ENCODE results near the gene CAMK1D.
"Not testable (repeated sequence)": the region's sequence is repeated elsewhere in the genome, so short reads cannot be mapped to it uniquely, and the experiment has no call there.

The CAMK1D gene

DNA sequence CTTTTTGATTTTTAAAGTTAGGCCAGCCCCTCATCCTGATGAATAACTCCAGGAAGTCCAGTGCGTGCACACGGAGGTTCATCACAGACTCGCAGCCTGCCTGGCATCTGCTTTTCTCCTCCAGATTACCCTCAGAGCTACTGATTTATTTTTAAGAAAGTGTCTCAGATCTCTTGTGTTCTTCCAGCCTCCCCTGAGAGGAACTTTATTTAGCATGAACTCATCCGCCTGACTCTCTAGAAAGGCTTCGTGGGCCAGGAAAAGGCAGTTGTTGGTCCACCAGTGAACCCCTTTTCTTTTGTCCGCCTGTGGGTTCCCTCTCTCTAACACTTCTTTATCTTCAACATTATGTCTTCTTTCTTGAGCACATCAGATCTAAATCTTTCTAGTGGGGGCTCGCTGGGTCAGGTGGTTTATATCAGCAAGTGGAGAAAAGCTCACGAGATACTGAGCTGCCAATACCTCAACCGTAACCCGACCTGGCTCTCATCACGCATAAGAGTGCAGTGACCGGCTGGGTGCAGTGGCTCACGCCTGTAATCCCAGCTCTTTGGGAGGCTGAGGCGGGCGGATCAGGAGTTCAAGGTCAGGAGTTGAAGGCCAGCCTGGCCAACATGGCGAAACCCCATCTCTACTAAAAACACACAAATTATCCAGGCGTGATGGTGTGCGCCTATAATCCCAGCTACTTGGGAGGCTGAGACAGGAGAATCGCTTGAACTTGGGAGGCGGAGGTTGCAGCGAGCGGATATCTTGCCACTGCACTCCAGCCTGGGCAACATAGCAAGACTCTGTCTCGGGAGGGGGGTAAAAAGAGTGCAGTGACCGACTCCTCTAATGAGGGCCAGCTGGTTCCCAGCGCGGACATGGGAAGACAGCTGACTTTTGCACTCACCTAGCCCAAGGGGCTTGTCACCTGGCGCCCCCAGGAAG is 489.9 kb downstream of the CAMK1D start:
- in situ Hi-C loops (cut with HindIII; ENCODE audit: low pct_ligation_motif_present, low pct_unique_long_range_greater_than_20kb, low sequenced_read_pairs), result no loop called here

DNA sequence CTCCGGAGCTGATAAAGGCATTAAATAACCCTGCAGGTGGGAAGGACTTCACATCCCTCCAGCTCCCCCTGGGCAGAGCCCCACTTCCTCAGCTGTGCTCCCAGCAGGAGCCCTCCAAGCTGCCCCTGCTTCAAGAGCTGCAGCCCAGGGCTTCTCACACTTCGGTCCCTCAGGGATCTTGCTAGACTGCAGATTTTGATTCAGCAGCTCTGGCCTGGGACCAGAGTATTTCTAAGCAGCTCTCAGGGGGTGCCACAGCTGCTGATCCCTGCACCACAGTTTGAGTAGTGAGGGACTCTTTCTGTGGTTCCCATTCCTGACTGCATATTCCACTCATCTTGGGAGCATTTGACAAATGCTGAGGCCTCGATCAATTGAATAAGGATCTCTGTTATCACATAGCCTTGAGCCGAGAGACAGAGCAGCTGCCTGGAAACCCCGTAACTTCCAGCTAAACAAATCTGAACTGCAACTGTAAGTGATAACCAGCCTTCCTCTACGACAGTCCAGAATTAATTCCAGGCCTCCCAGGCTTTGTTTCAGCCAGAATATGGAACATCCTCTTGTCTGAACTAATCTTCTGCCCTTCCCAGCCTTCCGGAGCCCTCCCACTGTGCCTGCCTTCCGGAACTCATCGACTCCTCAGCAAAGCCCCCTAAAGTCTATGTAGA is 490.7 kb downstream of the CAMK1D start:
- DNase-seq, result no peak
- in situ Hi-C loops (cut with HindIII; ENCODE audit: low pct_ligation_motif_present, low pct_unique_long_range_greater_than_20kb, low sequenced_read_pairs), result no loop called here

More for the DNA sequence above, 489.9 kb downstream of the CAMK1D start:
- DNase-seq, result no peak

DNA sequence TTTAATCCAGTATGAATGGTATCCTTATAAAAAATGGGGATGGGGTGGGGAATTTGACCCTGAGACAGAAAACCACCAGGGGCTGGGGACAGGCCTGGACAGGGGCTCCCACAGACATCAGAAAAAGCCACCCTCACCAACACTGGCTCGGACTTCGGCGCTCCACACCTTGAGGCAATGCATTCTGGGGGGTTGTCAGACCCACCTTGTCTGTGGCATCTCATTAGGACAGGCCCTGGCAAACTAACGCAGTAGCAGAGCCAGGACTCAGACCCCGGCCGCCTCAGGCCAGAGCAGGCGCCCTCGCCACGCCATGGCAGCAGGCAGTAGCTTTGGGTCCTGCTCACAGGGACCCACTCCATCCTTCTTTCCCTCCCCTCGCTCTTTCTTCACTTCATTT is 492.1 kb downstream of the CAMK1D start:
- in situ Hi-C loops (cut with HindIII; ENCODE audit: low pct_ligation_motif_present, low pct_unique_long_range_greater_than_20kb, low sequenced_read_pairs), result no loop called here
- DNase-seq, result no peak

DNA sequence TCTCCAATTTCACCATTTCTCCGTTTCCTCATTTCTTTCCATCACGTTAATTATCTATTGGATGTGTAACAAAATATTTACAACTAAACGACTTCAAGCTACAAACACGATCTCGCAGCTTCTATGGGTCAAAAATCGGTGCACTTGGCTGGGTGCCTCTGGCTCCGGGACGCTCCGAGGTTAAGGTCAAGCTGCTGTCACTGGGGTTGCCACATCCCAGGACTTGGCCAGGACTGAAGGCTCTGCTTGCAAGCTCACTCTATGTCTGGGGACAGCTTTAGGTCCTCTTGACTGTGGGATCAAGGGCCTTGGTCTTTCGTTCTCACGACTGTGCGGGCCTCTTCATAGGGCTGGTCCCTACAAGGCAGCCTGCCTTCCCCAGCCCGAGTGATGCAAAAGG is 492.5 kb downstream of the CAMK1D start:
- in situ Hi-C loops (cut with HindIII; ENCODE audit: low pct_ligation_motif_present, low pct_unique_long_range_greater_than_20kb, low sequenced_read_pairs), result no loop called here
- no peak for DNase-seq

DNA sequence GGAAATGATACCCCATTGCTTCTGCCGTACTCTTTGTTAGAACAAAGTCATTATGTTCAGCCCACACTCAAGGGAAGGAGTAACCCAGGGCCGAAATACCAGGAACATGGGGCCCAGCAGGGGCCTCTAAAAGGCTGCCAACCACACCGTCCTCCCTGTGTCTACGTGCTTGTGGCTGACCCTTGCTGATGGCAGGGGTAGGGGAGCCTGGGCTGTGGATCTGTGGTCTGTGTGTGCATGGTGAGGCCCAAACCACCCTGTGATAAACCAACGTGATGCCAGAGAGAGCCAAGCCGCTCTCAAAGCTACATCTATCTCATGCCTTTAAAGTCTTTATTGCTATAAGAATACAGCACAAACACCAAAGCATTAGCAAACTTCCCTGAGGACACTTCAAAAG is 493.0 kb downstream of the CAMK1D start:
- in situ Hi-C loops (cut with HindIII; ENCODE audit: low pct_ligation_motif_present, low pct_unique_long_range_greater_than_20kb, low sequenced_read_pairs), result no loop called here
- no peak for DNase-seq

DNA sequence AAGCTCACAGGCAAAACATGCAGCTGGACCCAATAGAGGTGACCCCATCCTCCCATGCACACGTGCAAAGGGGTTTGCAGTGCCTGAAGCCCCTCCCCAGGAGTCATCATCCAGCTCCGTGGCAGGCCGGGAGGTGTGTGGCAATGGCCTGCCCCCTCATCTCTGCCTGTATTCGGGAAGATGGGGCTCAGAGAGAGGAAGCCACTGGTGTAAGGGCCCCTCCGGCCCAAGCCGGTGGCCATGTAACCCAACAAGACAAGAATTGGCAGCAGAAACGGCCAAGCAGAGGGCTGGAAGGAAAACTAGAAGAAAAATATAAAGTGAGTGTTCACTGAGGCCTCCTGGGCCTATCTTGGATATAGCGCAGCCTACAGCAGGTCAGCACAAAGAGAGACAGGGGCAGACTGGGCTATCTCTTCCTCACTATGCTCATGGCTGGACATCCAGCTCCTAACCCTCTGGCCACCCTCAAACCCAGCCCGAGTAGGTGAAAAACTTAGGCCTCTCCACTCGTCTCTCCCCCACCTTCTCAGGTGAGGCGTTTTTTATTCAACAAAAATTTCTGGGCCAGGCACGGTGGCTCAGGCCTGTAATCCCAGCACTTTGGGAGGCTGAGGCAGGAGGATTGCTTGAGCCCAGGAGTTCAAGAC is 494.1 kb downstream of the CAMK1D start:
- in situ Hi-C loops (cut with HindIII; ENCODE audit: low pct_ligation_motif_present, low pct_unique_long_range_greater_than_20kb, low sequenced_read_pairs), result no loop called here

DNA sequence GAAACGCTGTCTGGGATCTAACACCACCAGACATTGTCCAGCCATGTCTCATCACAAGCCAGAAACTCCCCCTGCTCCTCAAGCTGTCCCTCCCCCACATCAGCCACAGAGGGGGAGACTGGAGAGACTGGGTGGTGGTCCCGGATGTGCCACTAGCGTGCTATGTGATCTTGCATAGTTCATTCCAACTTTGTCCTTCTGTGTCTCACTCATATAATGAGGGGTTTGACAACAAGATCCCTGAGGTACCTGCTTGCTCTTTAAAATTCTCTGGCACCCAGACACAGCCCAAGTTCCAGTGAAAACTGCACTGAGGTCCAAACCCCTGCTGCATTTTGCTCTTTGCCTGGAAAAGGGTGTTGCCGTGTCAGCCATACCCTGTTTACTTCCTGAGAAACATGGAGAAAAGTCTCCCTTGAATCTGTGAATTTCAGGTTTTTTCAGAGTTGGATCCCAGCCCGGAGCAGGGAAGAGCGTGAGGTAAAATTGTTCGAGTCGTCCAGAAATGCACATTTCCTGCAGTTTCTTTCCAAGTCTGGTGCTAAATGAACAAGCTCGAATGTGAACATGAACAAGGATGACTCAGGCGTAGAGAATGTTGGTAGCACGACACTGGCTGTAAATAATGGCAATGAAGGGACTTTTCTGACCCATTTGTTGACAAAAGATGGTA is 495.6 kb downstream of the CAMK1D start:
- in situ Hi-C loops (cut with HindIII; ENCODE audit: low pct_ligation_motif_present, low pct_unique_long_range_greater_than_20kb, low sequenced_read_pairs), result no loop called here
- DNase-seq, result peak; percentile 70

More for the DNA sequence above, 494.1 kb downstream of the CAMK1D start:
- no peak for DNase-seq

DNA sequence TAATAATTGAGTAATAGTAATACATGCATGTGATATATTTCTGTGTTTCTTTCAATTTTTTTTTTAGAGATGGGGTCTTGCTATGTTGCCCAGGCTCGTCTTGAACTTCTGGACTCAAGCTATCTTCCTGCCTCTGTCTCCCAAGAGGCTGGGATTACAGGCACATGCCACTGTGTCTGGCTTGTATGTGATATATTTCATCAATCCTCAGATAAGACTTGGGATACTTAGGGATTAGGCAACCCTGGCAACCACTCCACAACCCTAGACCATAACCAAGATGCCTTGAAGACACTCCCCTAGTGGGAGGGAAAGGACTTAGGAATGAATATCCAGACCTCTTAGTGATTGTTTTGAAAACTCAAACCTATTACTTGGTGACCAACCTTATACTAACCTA is 497.4 kb downstream of the CAMK1D start:
- DNase-seq, result no peak
- in situ Hi-C loops (cut with HindIII; ENCODE audit: low pct_ligation_motif_present, low pct_unique_long_range_greater_than_20kb, low sequenced_read_pairs), result no loop called here

DNA sequence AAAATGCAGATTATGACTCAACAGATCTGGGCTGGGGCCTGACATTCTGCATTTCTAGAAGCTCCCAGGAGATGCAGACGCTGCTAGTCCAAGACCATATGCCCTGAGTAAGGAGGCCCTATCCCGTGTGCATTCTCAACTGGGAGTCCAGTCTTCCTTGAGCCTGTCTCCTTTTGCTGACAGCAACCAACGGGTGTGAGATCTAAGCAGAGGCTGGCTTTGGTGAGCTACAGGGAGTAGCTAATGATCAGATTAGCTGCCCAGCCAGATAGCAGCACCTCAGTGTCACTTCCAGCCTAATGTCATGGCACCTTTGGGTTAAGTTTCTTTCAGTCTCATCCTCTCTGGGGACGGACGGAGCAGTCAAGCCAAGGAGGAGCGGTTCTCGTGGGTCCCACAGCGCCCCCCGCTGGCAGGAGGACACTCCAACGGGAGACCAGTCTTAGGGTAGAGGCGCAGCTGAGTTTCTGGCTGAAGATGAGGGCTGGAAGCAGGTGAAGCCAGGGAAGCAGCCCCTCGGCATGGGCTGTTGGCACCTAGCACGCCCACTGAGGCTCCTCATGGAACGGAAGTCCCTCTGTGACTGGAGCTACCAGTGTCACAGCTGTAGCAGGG is 498.1 kb downstream of the CAMK1D start:
- in situ Hi-C loops (cut with HindIII; ENCODE audit: low pct_ligation_motif_present, low pct_unique_long_range_greater_than_20kb, low sequenced_read_pairs), result no loop called here
- DNase-seq, result no peak

DNA sequence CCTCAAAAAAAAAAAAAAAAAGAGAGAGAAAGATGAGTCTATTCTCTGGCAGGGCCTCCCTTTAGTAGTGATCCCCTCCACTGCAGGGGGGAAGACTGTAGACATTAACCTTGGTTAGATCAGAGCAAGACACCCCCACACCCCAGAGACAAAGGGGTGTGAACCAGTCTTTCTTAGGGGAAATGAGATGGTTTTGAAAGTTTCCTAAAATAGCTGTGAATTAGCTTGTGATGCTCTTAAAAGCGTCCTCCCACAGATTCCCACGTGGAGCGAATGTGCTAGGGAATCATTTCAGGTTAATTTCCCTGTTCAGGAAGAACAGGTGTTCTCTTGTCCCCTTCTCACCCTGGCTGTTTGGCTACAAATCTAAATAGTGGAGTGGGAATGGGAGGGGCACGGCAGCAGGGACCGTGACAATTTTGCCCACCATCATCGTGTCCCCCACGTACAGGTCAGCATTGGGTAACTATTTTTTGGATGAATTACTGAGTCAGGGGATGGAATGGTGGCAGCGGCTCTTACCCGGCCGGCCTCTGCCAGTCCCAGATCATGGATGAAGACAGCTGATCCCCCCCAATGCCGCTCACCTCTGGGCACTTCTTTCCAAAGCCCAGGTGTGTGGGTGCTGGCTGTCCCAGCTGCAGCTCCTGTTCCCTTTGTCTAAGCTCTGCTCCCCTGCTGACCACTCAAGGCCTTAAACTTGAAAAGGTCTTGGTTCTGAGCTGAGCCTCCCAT is 499.3 kb downstream of the CAMK1D start:
- in situ Hi-C loops (cut with HindIII; ENCODE audit: low pct_ligation_motif_present, low pct_unique_long_range_greater_than_20kb, low sequenced_read_pairs), result no loop called here
- no peak for DNase-seq

DNA sequence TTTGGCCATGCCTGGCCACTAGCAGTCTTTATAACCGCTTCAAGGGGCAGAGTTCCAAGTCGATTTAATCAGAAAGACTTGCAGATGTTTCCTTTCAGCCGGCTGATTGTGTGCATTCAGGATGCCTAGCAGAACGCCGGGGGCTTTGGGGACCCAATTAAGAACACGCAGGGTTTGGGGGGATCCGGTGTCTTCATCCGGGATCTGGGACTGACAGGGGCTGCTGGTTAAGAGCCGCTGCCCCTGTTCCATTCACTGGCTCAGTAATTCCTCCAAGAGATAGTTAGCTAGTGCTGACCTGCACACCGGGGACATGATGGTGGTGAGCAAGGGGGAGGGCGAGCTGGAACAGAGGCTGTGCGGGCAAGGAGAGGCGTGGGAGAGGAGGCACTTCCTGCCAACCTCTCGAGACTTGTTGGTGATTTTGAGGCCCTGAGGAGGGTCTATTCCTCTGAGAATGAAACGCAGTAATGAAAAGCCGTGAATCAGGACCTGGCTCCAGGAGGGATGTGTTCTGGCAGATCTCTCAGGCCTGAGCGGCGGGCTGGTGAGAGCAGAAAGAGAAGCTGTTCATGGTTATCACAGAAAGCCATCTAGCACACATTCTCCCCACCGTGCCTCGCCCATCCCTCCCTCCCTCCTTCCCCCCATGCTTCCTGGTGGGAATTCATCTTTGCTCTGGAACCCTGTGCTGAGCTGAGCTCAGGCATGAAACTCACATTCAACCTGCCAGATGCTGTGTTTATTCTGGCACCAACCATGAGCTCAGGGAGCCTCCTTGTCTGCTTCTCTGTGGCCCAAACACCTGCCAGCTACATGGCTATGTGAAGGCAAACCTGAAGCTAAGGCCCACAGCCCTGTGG is 500.2 kb downstream of the CAMK1D start:
- in situ Hi-C loops (cut with HindIII; ENCODE audit: low pct_ligation_motif_present, low pct_unique_long_range_greater_than_20kb, low sequenced_read_pairs), result no loop called here
- no peak for DNase-seq

DNA sequence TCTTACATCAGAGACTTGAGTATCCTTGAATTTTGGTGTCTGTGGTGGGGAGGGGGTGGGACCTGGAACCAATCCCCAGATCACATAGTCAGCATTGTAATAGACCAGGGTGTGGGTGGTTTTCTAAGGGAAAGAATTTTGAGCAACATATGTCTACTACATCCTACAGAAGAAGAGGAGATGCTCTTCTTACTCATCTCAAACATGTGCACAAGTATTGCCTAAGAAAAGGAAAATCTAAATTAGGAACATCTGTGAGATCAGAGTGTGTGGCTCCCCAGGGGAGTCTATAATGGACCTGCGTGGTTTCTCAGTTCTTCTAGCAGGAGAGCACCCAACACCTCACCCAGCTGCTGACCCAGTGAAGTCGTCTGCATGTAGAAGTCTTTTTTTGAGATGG is 503.3 kb downstream of the CAMK1D start:
- no peak for DNase-seq
- in situ Hi-C loops (cut with HindIII; ENCODE audit: low pct_ligation_motif_present, low pct_unique_long_range_greater_than_20kb, low sequenced_read_pairs), result no loop called here

DNA sequence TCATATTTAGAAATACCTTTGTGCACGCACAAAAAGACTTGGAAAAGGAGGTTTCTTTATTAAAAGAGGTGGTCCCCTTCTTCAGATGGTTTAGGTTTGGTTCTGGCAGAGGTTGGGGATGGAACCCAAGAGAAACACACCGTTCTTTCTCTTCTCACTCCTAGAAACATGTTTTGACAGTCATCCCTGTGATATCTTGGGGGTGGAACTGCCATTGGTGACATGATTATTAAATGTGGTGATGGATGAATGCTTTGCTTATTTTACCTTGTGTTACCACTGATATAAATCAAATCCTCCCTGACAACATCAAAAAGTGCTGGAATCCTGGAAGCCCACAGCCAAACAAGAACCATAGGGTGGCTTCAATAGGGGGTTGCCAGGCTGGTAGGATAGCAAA is 505.6 kb downstream of the CAMK1D start:
- in situ Hi-C loops (cut with HindIII; ENCODE audit: low pct_ligation_motif_present, low pct_unique_long_range_greater_than_20kb, low sequenced_read_pairs), result no loop called here
- DNase-seq, result no peak

DNA sequence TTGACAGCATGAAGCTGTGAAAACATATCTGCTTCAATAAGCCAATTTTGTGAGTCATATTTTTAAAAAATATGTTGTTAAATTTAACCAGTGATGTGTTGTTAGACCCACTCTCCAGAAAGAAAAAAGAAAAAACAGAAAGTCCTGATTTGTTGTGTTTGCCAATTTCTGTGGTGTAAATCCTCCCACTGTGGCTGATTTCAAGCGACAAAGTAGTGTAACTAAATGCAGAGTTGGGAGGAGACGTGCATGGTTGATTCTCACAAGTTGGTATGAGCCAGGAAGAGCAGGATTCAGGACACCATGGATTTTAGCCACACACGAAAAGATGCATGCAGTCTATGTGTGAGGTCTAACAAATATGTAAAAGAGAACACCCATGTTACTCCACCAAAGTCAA is 513.1 kb downstream of the CAMK1D start:
- in situ Hi-C loops (cut with HindIII; ENCODE audit: low pct_ligation_motif_present, low pct_unique_long_range_greater_than_20kb, low sequenced_read_pairs), result no loop called here
- DNase-seq, result no peak

DNA sequence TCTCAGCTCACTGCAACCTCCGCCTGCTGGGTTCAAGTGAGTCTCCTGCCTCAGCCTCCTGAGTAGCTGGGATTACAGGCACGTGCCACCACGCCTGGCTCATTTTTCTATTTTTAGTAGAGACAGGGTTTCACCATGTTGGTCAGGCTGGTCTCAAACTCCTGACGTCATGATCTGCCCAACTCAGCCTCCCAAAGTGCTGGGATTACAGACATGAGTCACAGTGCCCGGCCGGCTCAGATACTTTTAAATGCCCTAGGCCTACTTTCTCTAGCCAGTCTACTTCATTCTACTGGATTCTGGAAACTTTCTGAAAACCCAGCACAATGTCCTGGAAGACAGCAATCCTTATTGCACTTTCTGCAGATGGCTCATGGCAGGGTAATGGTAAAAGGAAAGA is 516.2 kb downstream of the CAMK1D start:
- DNase-seq; in situ Hi-C loops (cut with HindIII; ENCODE audit: low pct_ligation_motif_present, low pct_unique_long_range_greater_than_20kb, low sequenced_read_pairs): not testable (repeated sequence)

DNA sequence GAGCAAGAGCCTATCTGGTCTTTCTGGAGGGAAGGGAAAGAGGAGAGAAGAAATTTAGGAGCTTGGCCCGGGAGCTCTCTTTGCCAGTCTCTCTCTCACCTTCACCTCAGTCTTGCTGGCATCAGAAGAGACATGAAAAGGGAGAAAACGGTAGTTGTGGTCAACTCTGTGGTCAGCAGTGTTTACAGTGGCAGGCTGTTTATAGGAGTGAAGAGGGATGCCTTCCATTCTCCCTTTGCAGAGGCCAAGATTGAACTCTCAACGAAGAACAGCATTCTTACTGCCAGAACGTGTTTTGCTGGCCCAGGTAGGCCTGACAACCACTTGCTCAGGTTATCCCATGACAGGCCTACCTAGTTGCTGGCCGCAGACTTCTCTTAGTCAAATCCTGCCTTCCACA is 518.9 kb downstream of the CAMK1D start:
- DNase-seq, result no peak
- in situ Hi-C loops (cut with HindIII; ENCODE audit: low pct_ligation_motif_present, low pct_unique_long_range_greater_than_20kb, low sequenced_read_pairs), result no loop called here

DNA sequence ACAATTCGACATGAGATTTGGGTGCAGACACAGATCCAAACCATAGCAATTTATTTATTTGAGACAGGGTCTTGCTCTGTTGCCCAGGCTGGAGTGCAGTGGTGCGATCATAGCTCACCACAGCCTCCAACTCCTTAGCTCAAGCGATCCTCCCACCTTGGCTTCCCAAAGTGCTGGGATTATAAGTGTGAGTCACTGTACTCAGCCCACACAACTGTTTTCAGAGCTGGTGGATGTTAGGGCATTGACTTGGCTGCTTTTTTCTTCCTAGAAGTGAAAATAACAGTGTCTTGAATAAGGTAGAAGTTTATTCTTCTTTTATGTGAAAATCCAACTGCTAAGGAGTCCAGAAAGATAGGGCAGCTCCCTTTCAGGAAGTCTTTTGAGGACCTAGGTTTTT is 520.1 kb downstream of the CAMK1D start:
- DNase-seq, result no peak
- in situ Hi-C loops (cut with HindIII; ENCODE audit: low pct_ligation_motif_present, low pct_unique_long_range_greater_than_20kb, low sequenced_read_pairs), result no loop called here
